Stimulated activated CD8-positive, alpha-beta memory T cell treated with anti-CD3 and anti-CD28 coated beads, Interleukin-4, amount 100 ng/mL, for 4 hours (primary cell): ENCODE data around the gene FAM110A.
"Not testable (repeated sequence)": the region's sequence is repeated elsewhere in the genome, so short reads cannot be mapped to it uniquely, and the experiment has no call there.

Source experiments
- DNase-seq, 2 donors: peaks; one replicate each; pipeline ENCODE4 v3.0.0-alpha.2; 2020; ENCODE audit warnings: low read depth in 2 of 2, low spot score in 1 of 2

FAM110A gene

DNA sequence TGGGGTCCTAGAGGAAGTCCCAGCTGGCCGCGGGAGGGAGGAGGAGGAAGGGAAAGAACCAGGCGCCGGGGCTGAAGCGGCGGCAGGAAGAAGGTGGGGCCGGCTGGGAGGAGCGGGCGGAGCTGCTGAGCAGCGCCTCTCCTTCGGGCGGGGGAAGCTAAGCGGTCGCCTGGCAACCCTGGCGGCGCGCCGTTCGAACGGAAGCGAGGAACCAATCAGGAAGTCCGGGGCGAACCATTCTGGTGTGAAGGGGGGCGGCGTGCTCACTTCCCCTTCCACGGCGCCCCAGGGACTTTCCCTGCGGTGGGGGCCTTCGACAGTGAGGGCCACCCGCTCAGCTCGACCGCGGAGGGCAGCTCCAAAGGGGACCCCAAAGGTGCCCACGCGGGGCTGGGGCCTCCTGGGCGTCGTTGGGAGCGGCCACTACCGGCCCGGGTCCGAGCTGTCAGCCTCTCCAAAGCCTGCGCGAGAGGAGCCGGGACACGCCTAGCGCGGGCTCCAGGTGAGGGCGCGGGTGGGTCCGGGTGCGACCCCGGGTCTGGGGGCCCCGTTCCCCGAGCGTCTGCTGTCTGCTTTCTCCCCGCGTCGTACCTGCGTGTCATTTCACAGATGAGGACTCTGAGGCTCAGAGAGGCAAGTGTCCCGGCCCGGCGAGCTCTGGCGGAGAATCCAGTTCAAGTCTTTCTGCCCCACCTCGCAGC lies at the start of gene FAM110A:
TSS of gene FAM110A (plus strand) at position 266 of the 701 bp plus-strand sequence. CDS start 11,090 bp downstream, outside the sequence.
- peak; percentile 93 for DNase-seq

DNA sequence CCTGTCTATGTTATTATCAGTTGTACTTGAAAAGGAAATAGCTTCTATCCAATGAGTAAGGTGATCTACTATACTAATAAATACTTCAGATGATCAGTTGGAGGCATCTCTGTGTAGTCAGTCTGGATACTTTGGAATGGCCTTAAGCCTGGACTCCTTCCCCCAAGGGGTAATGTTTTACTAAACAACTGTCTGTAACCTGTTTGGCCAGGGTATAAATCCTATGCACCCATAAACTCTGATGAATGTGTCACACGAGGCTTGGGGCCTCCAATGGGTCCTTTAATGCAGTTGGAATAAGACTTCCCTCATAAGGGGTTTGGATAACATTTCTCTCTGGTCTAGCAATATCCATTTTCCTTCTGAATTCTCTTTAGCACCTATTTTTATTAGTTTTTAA lies 45.7 kb upstream of the FAM110A start:
- no peak for DNase-seq

DNA sequence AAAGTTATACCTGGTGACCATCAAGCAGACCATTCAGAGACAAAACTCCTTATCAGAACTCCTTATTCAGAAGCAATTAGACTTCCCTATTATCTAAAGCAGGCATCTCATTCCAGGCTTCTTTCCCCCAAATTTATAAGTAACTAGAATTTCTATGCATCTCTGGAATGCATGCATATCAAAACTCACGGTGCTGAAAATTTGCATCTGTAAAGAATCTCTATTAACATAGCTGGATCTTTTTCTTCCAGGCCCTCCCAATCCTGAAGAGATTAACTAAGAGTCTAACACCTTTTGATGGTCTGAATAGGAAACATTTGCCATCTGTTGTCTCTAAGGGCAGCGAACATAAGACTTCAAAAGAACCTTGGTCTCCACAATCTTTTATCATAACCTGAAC lies 42.5 kb upstream of the FAM110A start:
- DNase-seq, result no peak

DNA sequence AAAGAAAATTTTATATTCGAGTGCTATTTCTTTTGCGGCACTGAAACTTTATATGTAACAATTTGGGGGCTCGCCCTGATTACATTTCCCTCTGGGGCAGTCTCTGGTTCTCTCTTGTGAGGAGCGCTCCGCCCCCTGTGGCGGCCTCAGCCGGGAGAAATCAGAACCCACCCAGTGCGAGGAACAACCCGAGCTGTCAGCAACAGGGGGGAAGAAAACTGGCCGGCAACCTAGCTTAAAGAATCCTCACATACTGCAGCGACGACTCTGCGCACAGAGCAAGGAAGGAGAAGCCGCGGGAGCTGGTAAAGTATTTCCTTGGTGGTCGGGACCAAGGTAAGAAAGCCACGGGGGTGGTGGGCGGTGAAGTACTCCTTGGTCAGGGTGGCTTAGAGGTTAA lies 41.3 kb upstream of the FAM110A start:
- DNase-seq, result no peak

DNA sequence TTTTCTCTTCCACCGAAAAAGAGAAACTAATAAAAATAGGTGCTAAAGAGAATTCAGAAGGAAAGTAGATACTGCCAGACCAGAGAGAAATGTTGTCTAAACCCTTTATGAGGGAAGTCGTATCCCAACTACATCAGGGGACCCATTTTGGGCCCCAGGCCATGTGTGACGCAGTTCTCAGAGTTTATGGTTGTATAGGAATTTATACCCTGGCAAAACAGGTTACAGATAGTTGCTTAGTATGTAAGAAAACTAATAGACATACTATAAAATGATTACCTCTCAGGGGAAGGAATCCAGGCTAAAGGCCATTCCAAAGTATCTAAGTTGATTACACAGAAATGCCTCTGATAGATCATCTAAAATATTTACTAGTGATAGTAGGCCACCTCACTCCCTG lies 36.6 kb upstream of the FAM110A start:
- DNase-seq, result no peak

DNA sequence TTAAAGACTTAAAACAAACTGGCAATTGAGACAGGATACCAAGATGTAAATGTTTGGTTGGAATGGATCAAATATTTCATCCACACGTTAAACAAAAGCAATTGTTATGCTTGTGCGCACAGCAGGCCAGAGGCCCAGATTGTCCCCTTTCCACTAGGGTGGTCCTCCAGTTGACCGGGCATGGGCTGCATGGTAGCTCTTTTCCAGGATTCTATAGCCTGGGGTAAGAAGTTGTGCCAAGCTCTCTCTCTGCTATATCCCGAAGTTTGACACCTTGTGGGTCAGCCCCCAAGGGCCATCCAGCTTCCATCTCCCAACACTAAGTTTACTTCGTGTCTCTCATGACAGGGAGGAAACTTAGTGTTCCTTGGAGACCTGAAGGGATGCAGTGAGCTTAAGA lies 34.8 kb upstream of the FAM110A start:
- DNase-seq, result not testable (repeated sequence)

DNA sequence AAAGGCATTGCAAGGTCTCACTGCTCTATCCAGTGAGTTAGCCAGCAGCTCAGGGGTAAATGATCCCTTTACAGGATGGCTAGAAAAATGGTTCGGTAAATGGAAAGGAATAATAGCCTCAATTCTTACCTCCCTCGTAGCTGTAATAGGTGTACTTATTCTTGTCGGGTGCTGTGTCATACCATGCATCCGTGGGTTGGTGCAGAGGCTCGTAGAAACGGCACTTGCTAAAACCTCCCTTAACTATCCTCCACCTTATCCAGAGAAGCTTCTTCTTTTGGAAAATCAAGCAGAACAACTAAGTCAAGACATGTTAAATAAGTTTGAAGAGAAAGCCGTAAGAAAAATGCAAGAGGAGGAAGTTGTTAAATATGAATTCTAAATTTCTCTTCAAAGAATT lies 33.5 kb upstream of the FAM110A start:
- not testable (repeated sequence) for DNase-seq

DNA sequence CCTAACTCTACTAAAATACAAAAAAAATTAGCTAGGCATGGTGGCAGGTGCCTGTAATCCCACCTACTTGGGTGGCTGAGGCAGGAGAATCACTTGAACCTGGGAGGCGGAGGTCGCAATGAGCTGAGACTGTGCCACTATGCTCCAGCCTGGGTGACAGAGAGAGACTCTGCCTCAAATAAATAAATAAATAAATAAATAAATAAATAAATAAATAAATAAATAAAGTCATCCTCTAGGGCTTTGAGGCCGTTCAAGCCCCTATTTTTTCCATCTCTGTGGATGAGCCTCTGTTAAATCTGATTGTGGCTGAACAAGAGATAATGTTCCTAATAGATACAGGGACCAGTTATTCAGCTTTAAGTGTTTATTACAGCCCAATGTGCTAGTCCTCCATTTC lies 31.8 kb upstream of the FAM110A start:
- no peak for DNase-seq

DNA sequence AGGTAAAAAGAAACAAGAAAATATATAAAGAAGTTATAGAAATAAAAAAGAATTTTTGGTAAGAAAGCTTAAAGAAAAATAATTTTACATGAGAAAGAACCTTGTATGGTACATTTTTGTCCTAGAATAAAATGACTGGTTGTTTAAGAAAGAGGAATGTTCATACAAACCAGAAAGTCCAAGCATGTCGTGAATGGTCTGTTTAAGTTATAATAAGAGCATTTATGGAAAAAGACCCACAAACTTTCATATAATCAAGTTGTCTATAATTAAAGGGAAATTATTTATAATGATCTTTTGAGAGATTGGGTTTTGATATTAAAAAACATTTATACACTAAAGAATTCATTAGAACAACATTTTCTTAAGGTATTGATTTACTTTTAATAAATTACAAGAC lies 27.8 kb upstream of the FAM110A start:
- no peak for DNase-seq

DNA sequence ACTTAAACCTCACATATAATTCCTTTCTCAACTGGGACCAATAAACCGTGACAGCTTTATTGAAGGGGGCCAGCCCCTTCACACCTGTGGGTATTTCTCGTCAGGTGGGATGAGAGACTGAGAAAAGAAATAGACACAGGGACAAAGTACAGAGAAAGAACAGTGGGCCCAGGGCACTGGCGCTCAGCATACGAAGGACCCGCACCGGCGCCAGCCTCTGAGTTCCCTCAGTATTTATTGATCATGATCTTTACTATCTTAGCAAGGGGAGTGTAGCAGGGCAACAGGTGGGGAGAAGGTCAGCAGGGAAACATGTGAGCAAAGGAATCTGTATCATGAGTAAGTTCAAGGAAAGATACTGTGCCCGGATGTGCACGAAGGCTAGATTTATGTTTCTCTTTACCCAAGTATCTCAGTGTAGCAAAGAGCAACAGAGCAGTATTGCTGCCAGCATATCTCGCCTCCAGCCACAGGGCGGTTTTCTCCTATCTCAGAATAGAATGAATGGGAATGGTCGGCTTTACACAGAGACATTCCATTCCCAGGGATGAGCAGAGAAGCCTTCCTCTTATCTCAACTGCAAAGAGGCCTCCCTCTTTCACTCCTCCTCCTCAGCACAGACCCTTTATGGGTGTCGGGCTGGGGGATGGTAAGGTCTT lies 21.6 kb upstream of the FAM110A start:
- not testable (repeated sequence) for DNase-seq

DNA sequence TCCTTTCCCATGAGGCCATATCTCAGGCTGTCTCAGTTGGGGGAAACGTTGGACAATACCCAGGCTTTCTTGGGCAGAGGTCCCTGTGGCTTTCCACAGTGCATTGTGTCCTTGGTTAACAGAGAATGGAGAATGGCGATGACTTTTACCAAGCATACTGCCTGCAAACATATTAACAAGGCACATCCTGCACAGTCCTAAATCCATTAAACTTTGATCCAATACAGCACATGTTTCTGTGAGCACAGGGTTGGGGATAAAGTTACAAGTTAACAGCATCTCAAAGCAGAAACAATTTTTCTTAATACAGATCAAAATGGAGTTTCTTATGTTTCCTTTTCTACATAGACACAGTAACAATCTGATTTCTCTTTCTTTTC lies 21.1 kb upstream of the FAM110A start:
- DNase-seq, result not testable (repeated sequence)

DNA sequence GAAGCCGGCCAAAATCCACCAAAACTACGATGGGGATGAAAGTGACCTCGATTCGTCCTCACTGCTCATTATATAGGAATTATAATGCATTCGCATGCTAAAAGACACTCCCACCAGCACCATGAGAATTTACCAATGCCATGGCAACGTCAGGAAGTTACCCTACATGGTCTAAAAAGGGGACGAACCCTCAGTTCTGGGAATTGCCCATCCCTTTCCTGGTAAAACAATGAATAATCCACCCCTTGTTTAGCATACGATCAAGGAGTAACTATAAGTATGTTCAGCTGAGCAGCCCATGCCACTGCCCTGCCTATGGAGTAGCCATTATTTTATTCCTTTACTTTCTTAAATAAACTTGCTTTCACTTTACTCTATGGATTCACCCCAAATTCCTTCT lies 20.1 kb upstream of the FAM110A start:
- DNase-seq, result no peak

DNA sequence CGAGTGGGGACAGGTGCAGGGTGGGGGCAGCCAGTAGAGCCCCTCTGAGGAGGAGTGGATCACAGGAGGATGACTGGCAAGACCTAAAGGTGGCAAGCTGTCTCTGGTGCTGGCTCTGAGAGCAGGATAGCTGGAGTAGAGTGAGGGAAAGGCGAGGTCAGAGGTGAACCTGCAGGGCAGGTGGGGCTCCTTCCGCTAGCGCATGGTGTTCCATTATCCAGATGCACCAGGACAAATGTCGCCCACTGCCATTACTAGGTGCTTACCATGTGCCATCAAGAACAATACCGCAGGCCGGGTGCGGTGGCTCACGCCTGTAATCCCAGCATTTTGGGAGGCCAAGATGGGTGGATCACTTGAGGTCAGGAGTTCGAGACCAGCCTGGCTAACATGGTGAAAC lies 18.3 kb upstream of the FAM110A start:
- no peak for DNase-seq

DNA sequence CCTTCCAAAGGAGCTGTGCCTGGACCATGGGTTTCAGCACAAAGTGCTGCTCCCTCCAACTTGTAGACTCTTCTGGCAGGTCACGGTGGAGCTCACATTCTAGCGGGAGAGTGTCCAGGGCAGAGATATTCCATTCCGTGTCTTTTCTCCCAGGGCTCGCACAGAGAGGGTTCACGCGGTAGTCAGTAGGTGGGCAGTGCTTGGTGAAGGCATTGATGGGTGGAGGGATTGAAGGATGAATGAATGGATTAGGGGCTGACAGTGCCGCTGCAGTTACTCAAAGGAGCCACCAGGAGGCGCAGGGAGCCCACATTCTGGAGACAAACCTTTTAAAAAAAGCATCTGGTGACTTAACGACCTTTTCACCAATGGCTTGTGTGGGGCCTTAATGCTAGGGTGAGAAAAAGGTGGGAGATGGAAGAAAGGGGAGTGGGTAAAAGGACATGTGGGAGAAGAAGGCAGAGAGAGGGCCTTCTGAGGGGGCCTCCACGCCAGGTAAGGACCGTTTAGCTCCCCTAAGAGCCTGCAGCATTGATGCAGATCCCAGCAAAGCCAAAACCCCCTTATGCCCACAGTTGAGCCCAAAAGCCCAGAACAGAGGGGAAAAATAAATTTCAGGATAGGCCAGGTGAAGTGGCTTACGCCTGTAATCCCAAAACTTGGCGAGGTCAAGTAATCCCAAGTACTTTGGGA lies 17.5 kb upstream of the FAM110A start:
- DNase-seq, result peak; percentile 40 to 45

DNA sequence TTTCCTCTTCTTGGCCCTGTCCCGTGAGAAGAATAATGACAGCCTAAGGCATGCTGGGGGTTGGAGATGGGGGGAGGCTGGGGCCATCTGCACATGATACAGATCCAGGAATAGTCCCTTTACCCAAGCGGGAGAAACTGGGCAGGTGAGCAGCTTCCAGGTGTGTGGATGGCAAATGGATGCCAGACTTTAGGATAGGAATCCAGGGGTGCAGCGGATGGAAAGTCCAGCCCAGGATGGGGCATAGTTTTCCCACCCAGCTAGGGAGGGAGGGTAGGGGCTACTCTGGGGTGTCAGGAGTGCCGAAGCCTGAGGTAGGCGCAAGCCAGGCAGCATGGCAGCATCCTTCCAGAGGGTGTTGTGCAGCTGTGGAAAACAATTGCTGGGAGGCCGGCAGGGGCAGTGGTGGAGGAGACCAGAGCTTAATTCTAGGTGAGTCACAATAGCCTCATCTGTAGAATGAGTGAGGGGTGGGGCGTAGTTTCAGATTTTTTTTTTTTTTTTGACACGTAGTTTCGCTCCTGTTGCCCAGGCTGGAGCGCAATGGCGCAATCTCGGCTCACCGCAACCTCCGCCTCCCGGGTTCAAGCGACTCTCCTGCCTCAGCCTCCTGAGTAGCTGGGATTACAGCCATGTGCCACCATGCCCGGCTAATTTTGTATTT lies 15.4 kb upstream of the FAM110A start:
- DNase-seq, result no peak

DNA sequence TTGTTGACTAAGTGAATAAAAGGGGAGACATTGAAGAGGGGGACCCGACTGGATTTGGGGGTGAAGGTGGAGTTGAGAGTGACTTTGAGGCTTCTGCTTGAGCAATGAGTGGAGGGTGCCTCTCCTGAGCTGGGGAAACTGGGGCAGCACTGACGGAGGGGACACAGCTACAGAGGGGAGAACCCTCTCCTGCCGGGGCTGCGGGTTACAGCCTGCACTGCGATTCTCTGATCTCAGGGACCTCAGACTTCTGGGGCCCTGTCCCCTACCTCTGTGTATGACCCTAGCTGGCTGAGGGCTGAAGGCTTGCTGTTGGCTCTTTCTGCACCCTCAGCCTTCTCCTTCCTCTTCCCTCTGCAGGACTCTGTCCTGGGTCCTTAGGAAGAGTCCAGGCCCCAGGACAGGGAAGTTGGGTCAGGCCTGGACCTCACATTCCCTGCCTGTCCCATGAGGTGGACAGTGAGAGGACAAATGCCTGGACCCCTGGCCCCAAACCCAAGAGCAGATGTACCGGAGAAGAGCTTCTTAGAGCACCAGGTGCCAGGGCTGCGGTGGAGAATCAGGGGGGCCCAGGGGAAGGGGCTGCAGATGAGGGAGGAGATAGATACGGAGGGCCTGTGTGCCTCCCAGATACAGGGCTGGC lies 13.7 kb upstream of the FAM110A start:
- DNase-seq, result no peak

DNA sequence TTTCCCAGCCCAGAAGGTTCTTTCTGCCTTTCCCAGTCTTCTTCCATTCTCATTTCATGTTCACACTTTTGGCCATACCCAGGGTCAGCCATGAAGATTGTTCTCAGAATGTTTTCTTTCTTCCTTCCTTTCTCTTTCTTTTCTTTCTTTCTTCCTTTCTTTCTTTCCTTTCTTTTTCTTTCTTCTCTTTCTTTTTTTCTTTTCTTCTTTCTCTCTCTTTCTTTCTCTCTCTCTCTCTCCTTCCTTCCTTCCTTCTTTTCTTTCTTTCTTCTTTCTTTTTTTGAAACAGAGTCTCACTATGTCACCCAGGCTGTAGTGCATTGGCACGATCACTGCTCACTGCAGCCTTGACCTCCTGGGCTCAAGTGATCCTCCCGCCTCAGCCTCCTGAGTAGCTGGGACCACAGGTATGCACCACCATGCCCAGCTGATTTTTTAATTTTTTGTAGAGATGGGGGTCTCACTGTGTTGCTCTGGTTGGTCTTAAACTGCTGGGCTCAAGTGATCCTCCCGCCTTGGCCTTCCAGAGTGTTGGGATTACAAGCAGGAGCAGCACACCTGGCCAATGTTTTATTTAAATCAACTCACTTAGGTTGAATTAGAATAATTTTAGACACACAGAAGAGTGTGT lies 13.1 kb upstream of the FAM110A start:
- DNase-seq, result no peak

DNA sequence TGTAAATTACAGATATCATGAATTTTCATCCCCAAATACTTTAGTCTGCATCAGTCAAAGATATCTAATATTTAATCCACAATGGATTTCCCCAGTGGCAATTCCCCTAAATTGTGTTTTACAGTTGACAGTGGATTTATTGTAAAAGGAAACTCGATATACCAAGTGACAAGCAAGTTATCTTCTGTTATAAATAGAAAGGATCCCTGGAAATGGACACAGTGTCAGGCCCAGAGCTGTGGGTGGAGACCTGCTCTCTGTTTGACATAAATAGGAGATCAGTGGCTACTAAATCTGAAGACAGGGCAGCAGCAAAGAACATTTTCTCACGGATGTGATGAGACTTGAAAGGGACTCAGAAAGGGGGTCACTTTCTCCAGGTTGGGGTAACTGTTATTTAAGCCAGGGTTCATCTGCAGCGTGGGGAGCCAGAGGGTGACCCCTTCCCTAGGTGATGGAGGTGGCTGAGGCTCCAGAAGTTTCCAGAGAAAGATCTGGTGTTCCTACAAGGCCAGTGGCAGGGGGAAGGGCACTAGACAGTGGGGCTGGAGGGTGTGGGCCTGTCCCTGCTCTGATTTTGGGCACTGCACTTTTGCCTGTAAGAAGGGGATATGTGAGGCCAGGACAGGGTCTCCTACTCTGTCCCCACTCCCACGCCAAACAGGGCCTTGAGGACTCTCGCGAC lies 12.3 kb upstream of the FAM110A start:
- DNase-seq, result no peak

DNA sequence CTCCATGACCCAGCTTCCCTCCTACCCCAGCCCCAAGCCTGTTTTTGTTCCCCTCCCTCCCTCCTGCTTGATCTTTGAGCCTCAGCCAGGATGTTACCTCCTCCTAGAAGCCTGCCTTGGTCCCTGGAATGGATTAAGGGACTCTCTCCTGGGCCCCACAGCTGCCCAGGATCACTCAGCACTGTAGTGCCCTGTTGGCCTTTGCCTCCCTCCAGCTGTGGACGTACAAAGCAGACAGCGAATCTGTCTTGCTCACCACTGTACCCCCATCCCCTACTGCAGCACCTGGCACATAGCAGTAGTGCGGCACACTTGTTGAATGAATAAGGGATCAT lies 11.8 kb upstream of the FAM110A start:
- DNase-seq, result no peak
